ENCODE measurements around the gene GPR160.
"Not testable (repeated sequence)": the region's sequence is repeated elsewhere in the genome, so short reads cannot be mapped to it uniquely, and the experiment has no call there.

Gene GPR160

GRCh38 chr3:170076715-170077238, 39.0 kb downstream of the GPR160 start:
- no peak for DNase-seq

- DNase-seq: no peak
Observed at GRCh38 chr3:170077361-170077760, 39.6 kb downstream of the GPR160 start.

GRCh38 chr3:170078620-170079281, 41.0 kb downstream of the GPR160 start:
- DNase-seq: no peak

- no peak for DNase-seq
Observed at GRCh38 chr3:170079536-170080165, 41.9 kb downstream of the GPR160 start.

- no peak for DNase-seq
Observed at GRCh38 chr3:170080605-170081004, 42.8 kb downstream of the GPR160 start.

- no peak for DNase-seq
Observed at GRCh38 chr3:170081079-170081741, 43.4 kb downstream of the GPR160 start.

GRCh38 chr3:170083343-170083742, 45.5 kb downstream of the GPR160 start:
- DNase-seq: no peak

- DNase-seq: no peak
Observed at GRCh38 chr3:170085396-170085795, 47.6 kb downstream of the GPR160 start.

GRCh38 chr3:170089862-170090600, 52.2 kb downstream of the GPR160 start:
- DNase-seq: no peak

GRCh38 chr3:170090601-170090981, 52.8 kb downstream of the GPR160 start:
- DNase-seq: no peak

- DNase-seq: no peak
Observed at GRCh38 chr3:170092907-170093306, 55.1 kb downstream of the GPR160 start.

GRCh38 chr3:170095771-170096170, 58.0 kb downstream of the GPR160 start:
- no peak for DNase-seq

GRCh38 chr3:170096342-170096741, 58.5 kb downstream of the GPR160 start:
- DNase-seq: no peak

- DNase-seq: no peak
Observed at GRCh38 chr3:170098753-170099152, 61.0 kb downstream of the GPR160 start.

- no peak for DNase-seq
Observed at GRCh38 chr3:170100944-170101343, 63.1 kb downstream of the GPR160 start.

- DNase-seq: no peak
Observed at GRCh38 chr3:170102431-170102830, 64.6 kb downstream of the GPR160 start.

- DNase-seq: no peak
Observed at GRCh38 chr3:170107941-170108340, 70.1 kb downstream of the GPR160 start.

GRCh38 chr3:170108955-170109354, 71.2 kb downstream of the GPR160 start:
- DNase-seq: no peak

- no peak for DNase-seq
Observed at GRCh38 chr3:170109579-170110293, 71.9 kb downstream of the GPR160 start.

GRCh38 chr3:170111147-170111771, 73.5 kb downstream of the GPR160 start:
- no peak for DNase-seq

- not testable (repeated sequence) for DNase-seq
Observed at GRCh38 chr3:170114165-170114564, 76.4 kb downstream of the GPR160 start.

GRCh38 chr3:170117134-170117533, 79.3 kb downstream of the GPR160 start:
- DNase-seq: no peak

Data from right hindlimb (tissue), 1 donor.